PC-9 (cell line): ENCODE results near the gene RGS6. TPM values are rescaled to one million over a fixed set of nuclear protein-coding genes. Genes with fewer than 3 reads are reported as not detected.

Experiments used
- BruUV-seq: library from RNA; stranded (reverse); fragments of 400-500 nt; replicated peaks from 2 replicates; lab custom pipeline; 2021; lab: Mats Ljungman, UMichigan
- CTCF ChIA-PET: fragments of 300-600 bp; sonication (Branson Sonifier 250); formaldehyde crosslinking; loops from one replicate; lab custom pipeline; 2022; ENCODE audit warnings: antibody characterized with exemption; lab: Charles Lee
- POLR2A ChIA-PET: fragments of 300-600 bp; sonication (Branson Sonifier 250); formaldehyde crosslinking; loops from one replicate; lab custom pipeline; 2022; ENCODE audit warnings: antibody characterized with exemption; ENCODE audit not compliant: unreplicated experiment; lab: Charles Lee
- DNase-seq, 2 experiments: peaks; one replicate each; pipeline versions ENCODE4 v3.0.0 to v3.0.0-alpha.2; 2015 to 2022; ENCODE audit warnings: mixed read lengths in 1 of 2
- H2AFZ ChIP-seq: fragments of 200-600 bp; sonication (generic); 2 replicates; pipeline ENCODE4 v1.8.1; 2017; ENCODE audit warnings: antibody characterized with exemption
- H3F3A ChIP-seq: fragments of 200-600 bp; sonication (generic); 2 replicates; pipeline ENCODE4 v1.8.1; 2017; ENCODE audit warnings: antibody characterized with exemption, mild to moderate bottlenecking, low read depth; ENCODE audit not compliant: insufficient read depth
- H3K27ac ChIP-seq: fragments of 200-600 bp; sonication (generic); 2 replicates; pipeline ENCODE4 v1.6.1; 2016; ENCODE audit warnings: mixed run types
- H3K27me3 ChIP-seq: fragments of 200-600 bp; sonication (generic); 2 replicates; pipeline ENCODE4 v1.6.1; 2016; ENCODE audit warnings: low read depth, mixed run types; ENCODE audit not compliant: insufficient read depth
- H3K36me3 ChIP-seq: fragments of 200-600 bp; sonication (generic); 2 replicates; pipeline ENCODE4 v1.6.1; 2016; ENCODE audit warnings: low read depth, mixed run types
- H3K4me1 ChIP-seq: fragments of 200-600 bp; sonication (generic); replicated peaks from 2 replicates; pipeline ENCODE4 v1.6.1; 2016; ENCODE audit warnings: mixed run types; ENCODE audit not compliant: insufficient read depth
- H3K4me2 ChIP-seq: fragments of 200-600 bp; sonication (generic); 2 replicates; pipeline ENCODE4 v1.6.1; 2017; ENCODE audit warnings: mixed run types
- H3K4me3 ChIP-seq: fragments of 200-600 bp; sonication (generic); 2 replicates; pipeline ENCODE4 v1.6.1; 2016; ENCODE audit warnings: mixed run types
- H3K79me2 ChIP-seq: fragments of 200-600 bp; sonication (generic); 2 replicates; pipeline ENCODE4 v1.6.1; 2017; ENCODE audit warnings: low read depth, mixed run types
- H3K9me2 ChIP-seq: fragments of 200-600 bp; sonication (generic); 2 replicates; pipeline ENCODE4 v1.8.1; 2017; ENCODE audit warnings: mild to moderate bottlenecking; ENCODE audit not compliant: insufficient read depth
- H3K9me3 ChIP-seq: fragments of 200-600 bp; sonication (generic); 2 replicates; pipeline ENCODE4 v1.8.1; 2016; ENCODE audit warnings: low read depth; ENCODE audit not compliant: insufficient read depth
- H4K20me1 ChIP-seq: fragments of 200-600 bp; sonication (generic); 2 replicates; pipeline ENCODE4 v1.8.1; 2017; ENCODE audit not compliant: insufficient read depth
- EZH2 ChIP-seq: fragments of 200-600 bp; sonication (generic); IDR thresholded peaks from 2 replicates; pipeline ENCODE4 v1.8.0; 2017; ENCODE audit warnings: antibody characterized with exemption, low read depth
- intact Hi-C: fragments of 100-400 bp; cut with micrococcal nuclease; formaldehyde crosslinking; loops from one replicate; pipeline ENCODE4 v1.10.0; 2022; ENCODE audit not compliant: unreplicated experiment
- total RNA-seq: library from RNA; stranded (reverse); gene quantifications from 2 replicates; pipeline ENCODE4 v1.2.3, GENCODE V29; 2021
- TF ChIP-seq, protein P1 (sequence below): fragments of 200-600 bp; sonication (generic); conservative IDR thresholded peaks from 2 replicates; pipeline ENCODE4 v1.6.1; 2017; ENCODE audit warnings: mixed run types, antibody characterized with exemption, mild to moderate bottlenecking, moderate library complexity

RGS6 gene
- total RNA-seq, 1 experiment from 2014 or later, result not detected

DNA sequence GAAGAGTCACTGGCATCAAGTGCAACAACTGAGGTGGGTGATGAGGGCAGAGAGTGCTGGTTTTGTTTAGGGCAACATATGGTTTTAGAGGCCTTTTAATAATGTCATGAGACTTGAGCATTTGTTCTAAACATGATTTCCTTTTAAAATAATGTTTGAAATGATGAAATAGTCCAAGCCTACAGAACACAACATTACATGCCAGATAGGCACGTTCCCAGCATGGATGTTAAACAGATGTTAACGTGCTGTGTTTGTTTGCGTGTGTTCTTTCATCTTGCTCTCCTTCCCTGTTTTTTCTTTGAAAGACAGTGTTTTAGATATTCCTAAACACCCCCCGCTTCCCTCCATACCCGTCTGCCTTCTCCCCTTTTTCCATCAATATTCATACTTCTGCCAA, 82.3 kb downstream of the RGS6 start:
- no peaks in the 10 kb centered on the region for H3K9me2 ChIP-seq
- no peaks in the 10 kb centered on the region for H3K9me3 ChIP-seq
- CTCF ChIA-PET, result no interaction called here
- no peak overlapping the region for H3K4me3 ChIP-seq
- H4K20me1 ChIP-seq, result no peaks in the 10 kb centered on the region
- H3K27me3 ChIP-seq, result 0 out of 2 replicates have a peak, but pooled peaks cover 7% of the 10 kb centered on the region
- H2AFZ ChIP-seq, result no peak overlapping the region
- no peaks in the 10 kb centered on the region for H3K79me2 ChIP-seq
- H3K27ac ChIP-seq, result no peak overlapping the region
- no peaks in the 10 kb centered on the region for H3F3A ChIP-seq
- no peak for DNase-seq
- TF ChIP-seq EZH2, result no peak
- TF ChIP-seq, protein P1, sequence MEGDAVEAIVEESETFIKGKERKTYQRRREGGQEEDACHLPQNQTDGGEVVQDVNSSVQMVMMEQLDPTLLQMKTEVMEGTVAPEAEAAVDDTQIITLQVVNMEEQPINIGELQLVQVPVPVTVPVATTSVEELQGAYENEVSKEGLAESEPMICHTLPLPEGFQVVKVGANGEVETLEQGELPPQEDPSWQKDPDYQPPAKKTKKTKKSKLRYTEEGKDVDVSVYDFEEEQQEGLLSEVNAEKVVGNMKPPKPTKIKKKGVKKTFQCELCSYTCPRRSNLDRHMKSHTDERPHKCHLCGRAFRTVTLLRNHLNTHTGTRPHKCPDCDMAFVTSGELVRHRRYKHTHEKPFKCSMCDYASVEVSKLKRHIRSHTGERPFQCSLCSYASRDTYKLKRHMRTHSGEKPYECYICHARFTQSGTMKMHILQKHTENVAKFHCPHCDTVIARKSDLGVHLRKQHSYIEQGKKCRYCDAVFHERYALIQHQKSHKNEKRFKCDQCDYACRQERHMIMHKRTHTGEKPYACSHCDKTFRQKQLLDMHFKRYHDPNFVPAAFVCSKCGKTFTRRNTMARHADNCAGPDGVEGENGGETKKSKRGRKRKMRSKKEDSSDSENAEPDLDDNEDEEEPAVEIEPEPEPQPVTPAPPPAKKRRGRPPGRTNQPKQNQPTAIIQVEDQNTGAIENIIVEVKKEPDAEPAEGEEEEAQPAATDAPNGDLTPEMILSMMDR, result no peak
- intact Hi-C loops, result no loop called here
- H3K36me3 ChIP-seq, result no peaks in the 10 kb centered on the region
- no peak overlapping the region for H3K4me2 ChIP-seq
- no TSS peak for BruUV-seq
- H3K4me1 ChIP-seq, result no peaks in the 10 kb centered on the region
- POLR2A ChIA-PET, result no interaction called here

DNA sequence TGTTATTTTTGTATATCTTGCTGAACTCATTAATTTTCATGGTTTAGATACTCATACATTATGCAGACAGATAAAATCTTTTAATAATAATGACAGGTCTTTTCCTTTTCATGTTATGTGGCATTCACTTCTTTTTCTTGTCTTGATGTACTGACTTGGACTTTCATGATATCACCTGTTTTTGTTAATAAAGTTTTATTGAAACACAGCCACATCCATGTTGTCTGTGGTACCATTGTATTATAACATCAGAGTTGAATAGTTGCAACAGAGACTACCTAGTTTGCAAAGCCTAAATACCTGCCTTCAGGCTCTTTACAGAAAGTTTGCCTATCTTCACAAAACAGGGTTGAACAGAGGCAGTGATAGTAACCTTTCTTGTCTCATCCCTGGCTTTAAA, 85.1 kb downstream of the RGS6 start:
- H3K9me2 ChIP-seq, result no peaks in the 10 kb centered on the region; the same call in 1 of the 2 replicates
- no TSS peak for BruUV-seq
- H2AFZ ChIP-seq, result no peak overlapping the region
- no peaks in the 10 kb centered on the region for H4K20me1 ChIP-seq
- ChIA-PET CTCF (no interaction called here), POLR2A (no interaction called here)
- intact Hi-C loops, result no loop called here
- TF ChIP-seq, protein P1, result no peak
- TF ChIP-seq EZH2, result no peak
- H3K9me3 ChIP-seq, result no peaks in the 10 kb centered on the region
- H3K36me3 ChIP-seq, result no peaks in the 10 kb centered on the region
- H3K4me3 ChIP-seq, result no peak overlapping the region
- H3K4me1 ChIP-seq, result no peaks in the 10 kb centered on the region
- no peak overlapping the region for H3K4me2 ChIP-seq
- H3K79me2 ChIP-seq, result no peaks in the 10 kb centered on the region
- 0 out of 2 replicates have a peak, but pooled peaks cover 8% of the 10 kb centered on the region for H3K27me3 ChIP-seq
- DNase-seq, result no peak
- no peak overlapping the region for H3K27ac ChIP-seq
- H3F3A ChIP-seq, result no peaks in the 10 kb centered on the region

DNA sequence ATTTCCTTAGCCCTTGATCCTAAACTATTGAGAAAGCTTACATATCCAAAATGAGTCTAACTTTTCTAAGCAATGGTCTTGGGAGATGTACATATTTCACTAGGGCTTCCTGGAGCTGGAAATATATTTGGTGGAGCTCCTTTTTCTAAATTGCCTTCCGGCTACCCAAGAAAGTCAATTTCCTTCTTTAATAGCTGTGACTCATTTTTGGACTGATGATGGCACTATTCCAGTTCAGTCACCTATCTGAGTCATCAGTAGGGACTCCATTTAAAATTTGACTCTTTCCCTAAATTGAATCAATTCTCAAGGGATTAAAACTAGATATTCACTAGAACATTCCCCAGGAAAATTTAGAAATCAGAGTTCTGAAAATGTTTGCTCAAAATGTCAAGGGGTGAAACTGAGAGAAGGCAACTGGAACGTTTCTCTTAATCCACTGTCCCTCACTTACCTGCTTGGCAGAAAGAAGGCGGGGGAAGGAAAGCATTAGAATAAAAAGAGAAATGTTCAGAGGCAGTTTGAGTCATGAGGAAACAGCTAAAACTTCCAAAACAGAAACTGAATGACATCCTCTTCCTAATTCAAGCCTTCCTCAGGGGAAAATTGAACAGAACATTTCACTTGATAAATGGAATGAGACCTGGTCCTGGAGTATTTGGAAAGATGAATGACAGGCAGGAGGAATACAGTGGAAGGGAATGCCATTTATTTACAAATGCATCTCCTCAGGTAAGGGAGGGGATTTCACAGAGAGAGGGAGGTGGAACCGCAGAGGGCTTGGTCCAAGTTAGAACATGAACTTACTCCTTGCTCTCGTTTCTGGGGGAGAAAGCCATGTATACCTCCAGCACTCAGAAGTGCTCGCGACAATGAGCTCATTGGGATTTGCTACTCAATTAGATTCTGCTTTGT, 91.2 kb downstream of the RGS6 start:
- no peaks in the 10 kb centered on the region for H3K79me2 ChIP-seq
- intact Hi-C loops, result no loop called here
- TF ChIP-seq, protein P1, result no peak
- H2AFZ ChIP-seq, result no peak overlapping the region
- H3K9me2 ChIP-seq, result no peaks in the 10 kb centered on the region; the same call in 1 of the 2 replicates
- no TSS peak for BruUV-seq
- H3K4me3 ChIP-seq, result no peak overlapping the region
- ChIA-PET CTCF (no interaction called here), POLR2A (interaction anchor here (0.6 kb wide), 1 partner anchor 12 kb away, joined by 6 read pairs; no protein-coding TSS in a partner anchor)
- H3K27me3 ChIP-seq, result peaks cover 19% of the 10 kb centered on the region; the same call in 1 of the 2 replicates
- H3K4me2 ChIP-seq, result no peak overlapping the region
- no peaks in the 10 kb centered on the region for H3K9me3 ChIP-seq
- H3F3A ChIP-seq, result peaks cover 4% of the 10 kb centered on the region; the same call in 1 of the 2 replicates
- no peak overlapping the region for H3K27ac ChIP-seq
- H3K4me1 ChIP-seq, result no peaks in the 10 kb centered on the region
- DNase-seq, result peak in 1 of 2 experiments; percentile 73
- H3K36me3 ChIP-seq, result no peaks in the 10 kb centered on the region
- H4K20me1 ChIP-seq, result no peaks in the 10 kb centered on the region
